AG04449 (cell line): ENCODE results near the gene TOLLIP.

Source experiments
- CTCF ChIA-PET: fragments of 350-600 bp; formaldehyde crosslinking; extraction: SDS; loops from one replicate; lab custom pipeline; 2021; ENCODE audit warnings: antibody characterized with exemption; lab: Yijun Ruan, JAX
- POLR2A ChIA-PET: fragments of 400-600, 350-600 bp; formaldehyde crosslinking; extraction: SDS; loops from one replicate; lab custom pipeline; 2020; ENCODE audit warnings: antibody characterized with exemption, inconsistent platforms; lab: Yijun Ruan, JAX
- DNase-seq: peaks from one replicate; pipeline ENCODE4 v3.0.0-alpha.2; 2010; ENCODE audit warnings: low read depth, low spot score
- H3K4me3 ChIP-seq: 2 replicates; pipeline ENCODE4 v1.5.1; 2011; ENCODE audit warnings: low read depth, mild to moderate bottlenecking, control low read depth, low read length
- TF ChIP-seq, protein P1 (sequence below): IDR thresholded peaks from one replicate; pipeline ENCODE4 v1.5.1; 2011; ENCODE audit warnings: mild to moderate bottlenecking, moderate library complexity, low read length, control low read depth, inconsistent platforms; ENCODE audit not compliant: insufficient read depth; ENCODE audit errors: missing control alignments

The TOLLIP gene

DNA sequence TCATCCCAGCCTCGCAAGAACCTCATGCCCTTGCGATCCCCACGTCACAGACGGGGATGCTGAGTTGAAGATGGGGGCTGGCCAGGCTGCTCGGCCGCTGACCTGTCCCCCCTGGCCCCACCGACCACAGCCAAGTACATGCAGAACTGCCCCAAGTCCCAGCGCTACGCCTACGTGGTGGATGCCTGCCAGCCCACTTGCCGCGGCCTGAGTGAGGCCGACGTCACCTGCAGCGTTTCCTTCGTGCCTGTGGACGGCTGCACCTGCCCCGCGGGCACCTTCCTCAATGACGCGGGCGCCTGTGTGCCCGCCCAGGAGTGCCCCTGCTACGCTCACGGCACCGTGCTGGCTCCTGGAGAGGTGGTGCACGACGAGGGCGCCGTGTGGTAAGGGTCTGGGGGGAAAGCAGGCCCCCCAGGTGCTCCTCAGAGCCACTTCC, 76.5 kb downstream of the TOLLIP start:
- TF ChIP-seq, protein P1, sequence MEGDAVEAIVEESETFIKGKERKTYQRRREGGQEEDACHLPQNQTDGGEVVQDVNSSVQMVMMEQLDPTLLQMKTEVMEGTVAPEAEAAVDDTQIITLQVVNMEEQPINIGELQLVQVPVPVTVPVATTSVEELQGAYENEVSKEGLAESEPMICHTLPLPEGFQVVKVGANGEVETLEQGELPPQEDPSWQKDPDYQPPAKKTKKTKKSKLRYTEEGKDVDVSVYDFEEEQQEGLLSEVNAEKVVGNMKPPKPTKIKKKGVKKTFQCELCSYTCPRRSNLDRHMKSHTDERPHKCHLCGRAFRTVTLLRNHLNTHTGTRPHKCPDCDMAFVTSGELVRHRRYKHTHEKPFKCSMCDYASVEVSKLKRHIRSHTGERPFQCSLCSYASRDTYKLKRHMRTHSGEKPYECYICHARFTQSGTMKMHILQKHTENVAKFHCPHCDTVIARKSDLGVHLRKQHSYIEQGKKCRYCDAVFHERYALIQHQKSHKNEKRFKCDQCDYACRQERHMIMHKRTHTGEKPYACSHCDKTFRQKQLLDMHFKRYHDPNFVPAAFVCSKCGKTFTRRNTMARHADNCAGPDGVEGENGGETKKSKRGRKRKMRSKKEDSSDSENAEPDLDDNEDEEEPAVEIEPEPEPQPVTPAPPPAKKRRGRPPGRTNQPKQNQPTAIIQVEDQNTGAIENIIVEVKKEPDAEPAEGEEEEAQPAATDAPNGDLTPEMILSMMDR: no peak
- no peak for DNase-seq
- CTCF ChIA-PET: no interaction called here
- no peak overlapping the region for H3K4me3 ChIP-seq
- POLR2A ChIA-PET: no interaction called here

DNA sequence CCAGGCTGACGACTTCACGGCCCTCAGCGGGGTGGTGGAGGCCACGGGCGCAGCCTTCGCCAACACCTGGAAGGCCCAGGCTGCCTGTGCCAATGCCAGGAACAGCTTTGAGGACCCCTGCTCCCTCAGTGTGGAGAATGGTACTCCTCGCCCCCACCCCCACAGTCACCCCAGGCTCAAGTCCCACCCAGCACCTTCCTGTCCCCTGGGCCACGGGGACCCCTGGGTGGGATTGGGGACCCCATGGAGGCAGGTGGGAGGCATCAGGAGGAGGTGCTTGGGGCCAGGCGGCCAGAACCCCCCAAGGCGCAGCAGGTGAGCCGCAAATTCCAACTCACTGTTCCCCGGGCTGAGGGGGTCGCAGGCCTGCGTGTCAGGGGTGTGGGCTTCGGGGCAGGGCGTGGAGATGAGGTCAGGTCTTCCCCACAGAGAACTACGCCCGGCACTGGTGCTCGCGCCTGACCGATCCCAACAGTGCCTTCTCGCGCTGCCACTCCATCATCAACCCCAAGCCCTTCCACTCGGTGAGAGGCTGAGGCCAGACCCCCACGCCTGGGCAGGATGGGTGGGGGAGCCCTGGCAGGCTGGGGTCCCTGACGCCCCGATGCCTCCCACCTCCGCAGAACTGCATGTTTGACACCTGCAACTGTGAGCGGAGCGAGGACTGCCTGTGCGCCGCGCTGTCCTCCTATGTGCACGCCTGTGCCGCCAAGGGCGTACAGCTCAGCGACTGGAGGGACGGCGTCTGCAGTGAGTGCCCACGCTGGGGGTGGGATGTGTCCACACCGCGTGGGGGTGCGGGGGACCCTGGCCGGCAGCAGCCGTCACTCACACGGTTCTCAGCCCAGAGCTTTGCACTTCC, 77.2 kb downstream of the TOLLIP start:
- H3K4me3 ChIP-seq: no peak overlapping the region
- TF ChIP-seq, protein P1: no peak
- ChIA-PET CTCF (no interaction called here), POLR2A (no interaction called here)
- DNase-seq: no peak

DNA sequence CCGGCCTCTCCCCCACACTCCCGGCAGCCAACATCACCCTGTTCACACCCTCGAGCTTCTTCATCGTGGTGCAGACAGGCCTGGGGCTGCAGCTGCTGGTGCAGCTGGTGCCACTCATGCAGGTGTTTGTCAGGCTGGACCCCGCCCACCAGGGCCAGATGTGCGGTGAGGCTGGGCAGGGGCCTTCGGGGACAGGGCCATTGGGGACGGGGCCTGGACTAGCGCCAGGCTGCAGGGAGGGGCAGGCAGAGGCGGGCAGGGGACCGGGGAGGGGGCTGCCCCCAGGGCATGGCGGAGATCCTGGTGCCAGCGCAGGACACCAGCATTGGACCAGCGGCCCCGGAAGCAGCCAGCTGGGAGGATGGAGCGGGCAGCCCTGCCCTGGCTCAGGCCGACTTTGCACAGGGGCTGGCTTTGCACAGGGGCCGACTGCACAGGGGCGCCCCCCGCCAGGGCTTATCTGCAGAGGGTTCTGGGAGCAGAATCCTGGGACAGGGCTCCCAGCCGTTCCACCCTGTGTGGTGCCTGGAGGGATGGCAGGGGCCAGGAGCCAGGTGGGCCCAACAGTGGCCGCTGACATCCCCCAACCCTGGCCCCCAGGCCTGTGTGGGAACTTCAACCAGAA, 77.9 kb downstream of the TOLLIP start:
- DNase-seq: no peak
- ChIA-PET CTCF (no interaction called here), POLR2A (no interaction called here)
- no peak overlapping the region for H3K4me3 ChIP-seq
- TF ChIP-seq, protein P1: no peak

DNA sequence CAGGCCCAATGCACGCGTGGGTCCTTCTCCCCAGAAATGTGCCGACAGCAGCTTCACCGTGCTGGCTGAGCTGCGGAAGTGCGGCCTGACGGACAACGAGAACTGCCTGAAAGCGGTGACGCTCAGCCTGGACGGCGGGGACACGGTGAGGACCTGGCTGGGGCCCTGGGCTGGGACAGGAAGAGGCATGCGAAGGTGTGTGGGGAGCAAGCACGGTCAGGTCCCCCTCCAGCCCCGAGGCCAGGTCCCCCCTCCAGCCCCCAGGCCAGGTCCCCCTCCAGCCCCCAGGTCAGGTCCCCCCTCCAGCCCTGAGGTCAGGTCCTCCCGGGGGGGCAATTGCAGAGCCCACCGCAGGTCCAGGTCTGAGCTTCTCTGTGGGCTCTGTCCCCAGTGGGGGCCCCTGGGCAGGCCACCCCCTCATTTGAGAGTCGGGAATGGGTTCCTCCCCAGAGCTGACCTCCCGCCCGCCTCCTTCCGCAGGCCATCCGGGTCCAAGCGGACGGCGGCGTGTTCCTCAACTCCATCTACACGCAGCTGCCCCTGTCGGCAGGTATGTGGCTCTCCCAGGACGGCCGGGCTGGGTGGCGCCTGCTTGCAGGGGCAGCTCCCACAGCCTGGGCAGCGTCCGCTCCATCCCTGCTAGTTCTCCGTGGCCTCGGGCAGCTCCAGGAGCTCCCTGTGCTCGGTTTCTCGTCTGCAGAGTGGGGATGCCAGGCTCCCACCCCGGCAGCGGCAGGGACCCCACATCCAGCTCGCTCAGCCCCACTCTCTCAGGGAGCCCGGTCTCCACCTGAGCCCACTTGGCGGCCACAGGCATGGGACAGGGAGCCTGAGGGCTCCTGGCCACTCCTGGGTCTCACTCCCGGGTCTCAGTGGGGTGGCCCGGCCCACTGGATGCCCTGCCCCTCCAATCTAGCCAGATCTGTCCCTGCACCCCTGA, 78.7 kb downstream of the TOLLIP start:
- TF ChIP-seq, protein P1: no peak
- no peak for DNase-seq
- ChIA-PET POLR2A (no interaction called here), CTCF (interaction anchor here (1.5 kb wide), 1 partner anchor 344 kb away, joined by 4 read pairs; no protein-coding TSS in a partner anchor)
- no peak overlapping the region for H3K4me3 ChIP-seq

DNA sequence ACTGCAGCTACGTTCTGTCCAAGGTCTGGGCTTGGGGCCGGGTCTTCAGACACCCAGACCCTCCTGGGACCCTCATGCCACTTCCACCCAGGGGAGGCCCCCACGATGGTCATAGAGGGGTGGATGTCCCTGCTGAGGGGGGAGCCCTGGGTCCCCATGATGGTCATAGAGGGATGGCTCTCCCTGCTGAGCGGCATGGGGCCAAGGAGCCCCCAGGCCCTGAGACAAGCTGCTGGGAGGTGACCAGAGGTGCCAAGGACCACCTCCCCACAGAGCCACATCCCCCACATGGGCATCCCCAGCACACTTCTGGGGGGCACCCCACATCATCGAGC, 79.3 kb downstream of the TOLLIP start:
- TF ChIP-seq, protein P1: no peak
- DNase-seq: no peak
- CTCF ChIA-PET: interaction anchor here (1.5 kb wide), 1 partner anchor 345 kb away, joined by 4 read pairs; no protein-coding TSS in a partner anchor
- no peak overlapping the region for H3K4me3 ChIP-seq
- POLR2A ChIA-PET: no interaction called here
